Bronchial epithelial cell (primary cell): ENCODE measurements around the gene KCNG2. TPM values are rescaled to one million over a fixed set of nuclear protein-coding genes. Genes with fewer than 3 reads are reported as not detected.

ENCODE experiments used
- DNase-seq: peaks from one replicate; pipeline ENCODE4 v3.0.0-alpha.2; 2010; ENCODE audit warnings: low read depth
- FAIRE-seq: peaks from 2 replicates; lab custom pipeline; 2011; peaks lifted over from hg19 to GRCh38; lab: Jason Lieb, UNC
- H3K27me3 ChIP-seq: 2 replicates; pipeline ENCODE4 v1.5.1; 2011; ENCODE audit warnings: low read length; ENCODE audit not compliant: control insufficient read depth, insufficient read depth
- H3K36me3 ChIP-seq: 2 replicates; pipeline ENCODE4 v1.5.1; 2011; ENCODE audit warnings: low read length; ENCODE audit not compliant: control insufficient read depth, insufficient read depth
- H3K4me3 ChIP-seq: 2 replicates; pipeline ENCODE4 v1.5.1; 2011; ENCODE audit warnings: mild to moderate bottlenecking, low read depth, low read length, control low read depth
- total RNA-seq: library from RNA; depleted of rRNA; stranded (reverse); fragments of >200 nt; gene quantifications from 2 replicates; pipeline ENCODE4 v1.2.1, GENCODE V29; 2014
- TF ChIP-seq, protein P1 (sequence below): IDR thresholded peaks from 2 replicates; pipeline ENCODE4 v1.5.1; 2011; ENCODE audit warnings: mild to moderate bottlenecking, moderate library complexity, low read length, control low read depth, inconsistent platforms; ENCODE audit not compliant: insufficient read depth, severe bottlenecking

The KCNG2 gene
- total RNA-seq, 1 donor from 2014 or later, result not detected

GRCh38 chr18:79943608-79944125 is 145.9 kb downstream of the KCNG2 start:
- DNase-seq (no peak), FAIRE-seq (no peak)
- H3K36me3 ChIP-seq, result peaks cover 12% of the 10 kb centered on the region
- H3K27me3 ChIP-seq, result no peaks in the 10 kb centered on the region
- TF ChIP-seq, protein P1, sequence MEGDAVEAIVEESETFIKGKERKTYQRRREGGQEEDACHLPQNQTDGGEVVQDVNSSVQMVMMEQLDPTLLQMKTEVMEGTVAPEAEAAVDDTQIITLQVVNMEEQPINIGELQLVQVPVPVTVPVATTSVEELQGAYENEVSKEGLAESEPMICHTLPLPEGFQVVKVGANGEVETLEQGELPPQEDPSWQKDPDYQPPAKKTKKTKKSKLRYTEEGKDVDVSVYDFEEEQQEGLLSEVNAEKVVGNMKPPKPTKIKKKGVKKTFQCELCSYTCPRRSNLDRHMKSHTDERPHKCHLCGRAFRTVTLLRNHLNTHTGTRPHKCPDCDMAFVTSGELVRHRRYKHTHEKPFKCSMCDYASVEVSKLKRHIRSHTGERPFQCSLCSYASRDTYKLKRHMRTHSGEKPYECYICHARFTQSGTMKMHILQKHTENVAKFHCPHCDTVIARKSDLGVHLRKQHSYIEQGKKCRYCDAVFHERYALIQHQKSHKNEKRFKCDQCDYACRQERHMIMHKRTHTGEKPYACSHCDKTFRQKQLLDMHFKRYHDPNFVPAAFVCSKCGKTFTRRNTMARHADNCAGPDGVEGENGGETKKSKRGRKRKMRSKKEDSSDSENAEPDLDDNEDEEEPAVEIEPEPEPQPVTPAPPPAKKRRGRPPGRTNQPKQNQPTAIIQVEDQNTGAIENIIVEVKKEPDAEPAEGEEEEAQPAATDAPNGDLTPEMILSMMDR, result no peak
- no peak overlapping the region for H3K4me3 ChIP-seq

DNA sequence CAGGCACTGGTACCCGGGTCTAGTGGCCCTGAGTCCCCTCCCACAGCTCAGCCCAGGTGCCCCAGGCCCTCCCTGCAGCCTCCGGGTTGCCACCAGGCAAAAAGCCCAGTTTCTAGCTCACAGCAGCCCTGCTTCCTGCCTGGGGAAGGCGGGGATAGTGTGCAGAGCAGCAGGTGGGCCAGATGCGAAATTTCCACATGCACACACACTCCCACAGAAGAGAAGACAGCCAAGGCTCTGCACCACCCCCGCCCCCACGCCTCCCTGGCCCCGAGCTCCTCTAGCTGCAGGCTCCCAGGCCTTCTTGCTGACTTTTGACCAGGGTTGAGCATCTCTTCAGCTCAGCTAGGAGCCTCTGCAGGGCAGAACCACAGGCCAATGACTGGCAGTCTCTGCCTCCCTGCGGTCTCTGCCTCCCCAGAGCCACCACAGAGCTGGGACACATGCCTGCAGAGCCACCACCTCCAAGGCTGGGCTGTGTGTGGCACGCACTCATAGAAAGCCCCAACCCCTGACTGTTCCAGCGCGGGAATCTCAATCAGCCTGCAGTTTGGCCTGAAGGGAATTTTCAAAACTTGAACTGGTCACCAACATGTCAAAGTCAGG is 146.5 kb downstream of the KCNG2 start:
- Histone ChIP-seq H3K36me3 (peaks cover 17% of the 10 kb centered on the region), H3K4me3 (no peak overlapping the region), H3K27me3 (no peaks in the 10 kb centered on the region)
- FAIRE-seq (no peak), DNase-seq (no peak)
- TF ChIP-seq, protein P1, result no peak

GRCh38 chr18:79944746-79945117 is 147.0 kb downstream of the KCNG2 start:
- FAIRE-seq (no peak), DNase-seq (no peak)
- H3K4me3 ChIP-seq, result no peak overlapping the region
- TF ChIP-seq, protein P1, result no peak
- no peaks in the 10 kb centered on the region for H3K27me3 ChIP-seq
- peaks cover 19% of the 10 kb centered on the region for H3K36me3 ChIP-seq

DNA sequence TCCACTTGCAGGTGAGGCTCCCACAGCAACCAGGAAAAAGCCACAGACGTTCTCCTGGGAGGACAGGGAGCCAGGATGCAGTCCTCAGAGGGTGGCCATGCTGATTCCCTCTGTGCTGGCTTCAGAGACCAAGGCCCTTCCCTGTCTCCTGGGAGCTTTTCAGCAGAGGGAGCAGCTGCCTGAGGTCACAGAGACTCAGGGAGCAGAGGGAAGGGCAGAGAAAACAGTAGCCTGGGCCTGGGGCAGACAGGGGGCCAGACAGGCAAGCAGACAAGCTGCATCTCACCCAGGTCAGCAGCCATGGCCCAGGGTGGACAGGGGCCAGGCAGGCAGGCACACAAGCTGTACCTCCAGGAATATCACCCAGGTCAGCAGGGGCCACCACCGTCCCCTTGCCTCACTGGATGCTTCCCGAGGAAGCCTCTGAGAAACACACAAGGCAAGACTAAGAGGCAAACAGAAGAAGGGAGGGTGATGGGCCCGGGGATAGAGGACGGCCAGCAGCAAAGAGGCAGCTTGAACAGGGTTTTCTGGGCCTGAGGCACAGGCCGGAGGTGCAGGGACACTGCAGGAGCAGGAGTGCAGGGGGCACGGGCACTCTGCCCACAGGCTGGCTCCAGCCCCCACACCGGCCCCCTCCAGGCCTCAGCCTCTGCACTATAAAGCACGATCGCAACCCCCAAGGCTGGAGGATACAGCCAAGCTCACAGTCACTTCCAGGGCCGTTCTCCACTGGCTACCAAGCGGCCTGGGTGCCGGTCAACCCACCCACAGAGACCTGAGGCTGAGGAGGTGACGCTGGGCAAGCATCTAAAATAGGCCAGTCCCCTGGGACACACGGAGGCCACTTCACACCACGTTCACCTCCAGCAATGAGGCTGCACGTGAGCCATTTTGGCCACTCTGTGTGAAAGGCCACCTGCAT is 147.6 kb downstream of the KCNG2 start:
- FAIRE-seq, result no peak
- Histone ChIP-seq H3K27me3 (no peaks in the 10 kb centered on the region), H3K4me3 (no peak overlapping the region), H3K36me3 (peaks cover 19% of the 10 kb centered on the region)
- TF ChIP-seq, protein P1, result no peak
- no peak for DNase-seq

DNA sequence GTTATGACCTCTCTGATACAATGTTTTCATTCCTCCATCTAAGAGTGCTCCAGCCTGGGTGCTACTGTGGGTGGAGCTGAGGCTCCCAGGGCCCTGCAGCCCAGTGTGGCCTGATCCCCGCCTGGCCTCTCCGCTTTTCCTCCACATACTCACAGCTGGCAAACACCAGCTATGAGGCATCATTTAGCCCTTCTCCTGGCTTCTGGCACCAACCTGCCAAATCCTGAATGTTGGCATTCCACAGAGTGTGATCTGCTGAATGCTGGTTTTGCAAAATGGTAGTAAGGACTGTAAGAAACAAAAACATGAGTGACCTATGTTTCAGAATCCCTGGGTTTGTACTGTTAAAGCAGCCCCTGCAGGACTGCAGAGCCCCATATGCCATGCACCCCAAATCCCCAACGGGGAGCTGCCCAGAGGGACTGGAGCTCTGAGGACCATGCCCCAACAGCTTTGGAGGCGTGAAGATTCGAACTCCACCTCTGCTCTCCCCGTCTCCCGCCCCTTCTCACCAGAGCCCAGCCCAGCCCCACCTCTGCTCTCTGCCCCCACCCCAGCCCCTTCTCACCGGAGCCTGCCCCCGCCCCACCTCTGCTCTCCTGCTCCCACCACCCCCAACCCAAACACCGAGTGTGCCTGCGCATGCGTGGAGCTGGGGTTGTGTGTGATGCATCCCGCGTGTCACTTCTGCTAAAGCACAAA is 149.5 kb downstream of the KCNG2 start:
- H3K36me3 ChIP-seq, result peaks cover 11% of the 10 kb centered on the region
- TF ChIP-seq, protein P1, result no peak
- DNase-seq (peak; percentile 61), FAIRE-seq (no peak)
- H3K27me3 ChIP-seq, result no peaks in the 10 kb centered on the region
- H3K4me3 ChIP-seq, result no peak overlapping the region
